HG03108 (cell line): Measurements from ENCODE around the gene GOLGA1.
A peak's percentile ranks its signal among the peaks of the same experiment; 100 is the strongest.

Source experiments
- ATAC-seq: cut with Tn5 transposase; IDR thresholded peaks from one replicate; pipeline ENCODE4 v1.9.1; 2021; ENCODE audit warnings: moderate library complexity; ENCODE audit not compliant: unreplicated experiment

GOLGA1 gene

GRCh38 chr9:124886866-124887492 lies 53.9 kb downstream of the GOLGA1 start:
- no peak for ATAC-seq

GRCh38 chr9:124886461-124886860 lies 54.4 kb downstream of the GOLGA1 start:
- no peak for ATAC-seq

GRCh38 chr9:124885551-124885950 lies 55.3 kb downstream of the GOLGA1 start:
- ATAC-seq = no peak

GRCh38 chr9:124884376-124884775 lies 56.5 kb downstream of the GOLGA1 start:
- no peak for ATAC-seq

GRCh38 chr9:124882231-124882630 lies 58.7 kb downstream of the GOLGA1 start:
- ATAC-seq = no peak

- ATAC-seq = no peak
These were observed 59.6 kb downstream of the GOLGA1 start for GRCh38 chr9:124881138-124881743.

- ATAC-seq = no peak
These were observed 60.4 kb downstream of the GOLGA1 start for GRCh38 chr9:124880501-124880900.

- no peak for ATAC-seq
These were observed 61.7 kb downstream of the GOLGA1 start for GRCh38 chr9:124879226-124879625.

- ATAC-seq = no peak
These were observed 62.4 kb downstream of the GOLGA1 start for GRCh38 chr9:124878518-124878917.

- no peak for ATAC-seq
These were observed 62.9 kb downstream of the GOLGA1 start for GRCh38 chr9:124878021-124878420.

- ATAC-seq = no peak
These were observed 63.7 kb downstream of the GOLGA1 start for GRCh38 chr9:124877021-124877782.

- no peak for ATAC-seq
These were observed 65.4 kb downstream of the GOLGA1 start for GRCh38 chr9:124875501-124875900.

- ATAC-seq = no peak
These were observed 67.2 kb downstream of the GOLGA1 start for GRCh38 chr9:124873664-124874063.

GRCh38 chr9:124871156-124871561 lies 69.7 kb downstream of the GOLGA1 start:
- ATAC-seq = no peak

GRCh38 chr9:124870723-124871122 lies 70.2 kb downstream of the GOLGA1 start:
- ATAC-seq = no peak

- ATAC-seq = no peak
These were observed 70.8 kb downstream of the GOLGA1 start for GRCh38 chr9:124869986-124870560.

GRCh38 chr9:124869466-124869985 lies 71.4 kb downstream of the GOLGA1 start:
- no peak for ATAC-seq

GRCh38 chr9:124868511-124869465 lies 72.1 kb downstream of the GOLGA1 start:
- ATAC-seq = peak; percentile 57

GRCh38 chr9:124863371-124863871 lies 77.5 kb downstream of the GOLGA1 start:
- no peak for ATAC-seq
